Heart left ventricle (tissue), 16 donors: ENCODE measurements around the gene MPRIP. TPM values are rescaled to one million over a fixed set of nuclear protein-coding genes. Genes with fewer than 3 reads are reported as not detected.
A peak's percentile ranks its signal among the peaks of the same experiment; 100 is the strongest.

Experiments
- ATAC-seq, 4 donors: fragments of 200-7000 bp; cut with Tn5 transposase; one replicate each; pipeline ENCODE4 v1.9.1; 2020 to 2022; ENCODE audit warnings: moderate library complexity in 4 of 4, mild to moderate bottlenecking in 3 of 4, moderate number of reproducible peaks in 1 of 4
- DNase-seq, 5 donors: peaks; one replicate each; pipeline ENCODE4 v3.0.0-alpha.2; 2020
- H3K27ac ChIP-seq, 12 donors: fragments of 200-600 bp; sonication (generic) in 4 of 12; one replicate each; pipeline versions ENCODE4 v1.5.0 to v1.8.0; 2016 to 2022; ENCODE audit warnings: mild to moderate bottlenecking in 2 of 12
- H3K27me3 ChIP-seq, 9 donors: fragments of 200-600 bp; sonication (generic) in 2 of 9; one replicate each; pipeline versions ENCODE4 v1.5.1 to v1.8.0; 2016 to 2022; ENCODE audit warnings: mild to moderate bottlenecking in 3 of 9
- H3K36me3 ChIP-seq, 9 donors: fragments of 200-600 bp; sonication (generic) in 2 of 9; one replicate each; pipeline versions ENCODE4 v1.5.0 to v1.8.0; 2018 to 2022; ENCODE audit warnings: mild to moderate bottlenecking in 2 of 9
- H3K4me1 ChIP-seq, 12 donors: fragments of 200-600 bp; sonication (generic) in 4 of 12; one replicate each; pipeline versions ENCODE4 v1.5.0 to v1.8.0; 2016 to 2022; ENCODE audit warnings: mild to moderate bottlenecking in 3 of 12
- H3K4me3 ChIP-seq, 12 donors: fragments of 200-600 bp; sonication (generic) in 4 of 12; one replicate each; pipeline versions ENCODE4 v1.5.0 to v1.8.0; 2017 to 2022; ENCODE audit warnings: mild to moderate bottlenecking in 9 of 12, moderate library complexity in 4 of 12
- H3K9me3 ChIP-seq, 12 donors: fragments of 200-600 bp; sonication (generic) in 4 of 12; one replicate each; pipeline versions ENCODE4 v1.5.0 to v1.8.0; 2016 to 2022; ENCODE audit warnings: mild to moderate bottlenecking in 1 of 12
- POLR2A ChIP-seq, 2 donors: fragments of 450-650 bp; IDR thresholded peaks; one replicate each; pipeline ENCODE4 v1.6.1; 2017; ENCODE audit warnings: antibody characterized with exemption in 2 of 2, mild to moderate bottlenecking in 2 of 2, moderate library complexity in 2 of 2
- WGBS, 4 donors: extraction: QIAGEN DNeasy Blood & Tissue Kit in 2 of 4; methylation state at CpG; one replicate each; pipeline versions ENCODE4 v1.1.5 to v1.1.7; 2013 to 2018; 5-methylcytosine and 5-hydroxymethylcytosine counted together
- intact Hi-C, 10 donors: fragments of 100-400 bp; cut with DNase I; formaldehyde crosslinking; loops; one replicate each; pipeline versions ENCODE4 v1.11.1 to v1.14.2; 2022
- polyA plus RNA-seq, 2 donors: library from polyadenylated mRNA; stranded (reverse); fragments of 200-250 nt; gene quantifications; one replicate each; pipeline ENCODE4 v1.2.3, GENCODE V29; 2013
- total RNA-seq, 9 donors: library from RNA; depleted of rRNA in 2 of 9; stranded (reverse); fragments of >200 nt in 2 of 9; fragmentation: NEBNext Ultra II Directional in 3 of 9; extraction: Animal tissue kit (Norgen Biotek cat#: 25700) in 3 of 9; gene quantifications; one replicate each; pipeline versions ENCODE4 v1.1.0 to v1.2.4, GENCODE V29; 2016 to 2023
- TF ChIP-seq, protein P1 (sequence below), 12 donors: fragments of 200-600 bp; sonication (generic) in 4 of 12; IDR thresholded peaks; one replicate each; pipeline versions ENCODE4 v1.5.0 to v1.8.0; 2018 to 2022; ENCODE audit warnings: antibody characterized with exemption in 12 of 12, mild to moderate bottlenecking in 5 of 12
- donor health status: ischemic (EF 13 %, LVEDD 7.1; RV severe dilation, severe dysfunction).
- donor health status: healthy with polysubstance abuse.
- donor health status: DM: no; HTN: yes; CAD: no.
- donor health status: DM: no; HTN: no; CAD: no.
- donor health status: ischemic (EF 25% LVEDD 6.9; RV normal size, moderate dysfunction).
- donor health status: ischemic (EF 25% LVEDD 5.7; RV mildly dilated, moderate dysfunction).
- donor health status: healthy.
- donor health status: DM: yes; HTN: yes; CAD: no.
- donor health status: ischemic (EF 35%, LVEDD 5.7; RV mildly dilated, moderate dysfunction).
- donor health status: nonischemic (EF 11% LVEDD 7.7; RV severe dilation, severe dysfunction).
- donor health status: DM: yes; HTN: yes; CAD: no.
- donor health status: PGD.
- donor health status: ischemic (EF 29% LVEDD 5.4; RV normal size, mild dysfunction).
- donor health status: nonischemic (EF 23%, LVEDD 6.1; RV moderate dilation, normal function).

The MPRIP gene
- total and polyA plus RNA-seq, 11 donors = 131 to 686 (median 343) TPM

DNA sequence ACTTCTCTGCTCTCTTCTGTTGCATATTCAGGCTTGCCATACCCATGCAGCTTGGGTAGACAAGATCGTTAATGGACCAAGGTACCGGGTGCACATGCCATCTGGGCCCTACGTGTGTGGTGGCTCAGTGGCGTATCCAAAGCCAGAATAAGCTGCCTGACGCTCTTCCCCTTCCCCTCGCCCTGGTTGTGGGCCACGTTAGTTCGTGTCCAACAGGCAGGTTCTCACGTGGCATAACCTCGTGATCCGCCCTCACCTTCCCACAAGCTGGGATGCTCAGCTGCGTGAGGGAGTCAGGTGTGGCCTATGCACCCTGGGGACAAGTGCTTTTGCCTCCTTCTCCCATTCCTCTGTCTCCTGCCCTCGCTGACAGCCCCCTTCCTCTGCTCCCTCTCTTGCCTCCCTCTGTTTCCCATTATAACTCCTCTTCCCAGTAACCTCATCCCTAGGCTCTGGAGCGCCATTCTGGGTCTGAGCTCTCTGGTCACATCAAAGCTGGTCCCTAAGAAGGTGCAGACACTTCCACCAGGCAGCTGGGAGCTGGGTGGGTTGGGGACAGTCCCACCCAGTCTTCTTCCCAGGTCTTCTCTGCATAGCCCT is 86.3 kb downstream of the MPRIP start:
- no peaks in the 10 kb centered on the region for H3K9me3 ChIP-seq
- H3K4me1 ChIP-seq = peaks cover 0 to 69% (median 35%) of the 10 kb centered on the region in 12 donors
- TF ChIP-seq, protein P1, sequence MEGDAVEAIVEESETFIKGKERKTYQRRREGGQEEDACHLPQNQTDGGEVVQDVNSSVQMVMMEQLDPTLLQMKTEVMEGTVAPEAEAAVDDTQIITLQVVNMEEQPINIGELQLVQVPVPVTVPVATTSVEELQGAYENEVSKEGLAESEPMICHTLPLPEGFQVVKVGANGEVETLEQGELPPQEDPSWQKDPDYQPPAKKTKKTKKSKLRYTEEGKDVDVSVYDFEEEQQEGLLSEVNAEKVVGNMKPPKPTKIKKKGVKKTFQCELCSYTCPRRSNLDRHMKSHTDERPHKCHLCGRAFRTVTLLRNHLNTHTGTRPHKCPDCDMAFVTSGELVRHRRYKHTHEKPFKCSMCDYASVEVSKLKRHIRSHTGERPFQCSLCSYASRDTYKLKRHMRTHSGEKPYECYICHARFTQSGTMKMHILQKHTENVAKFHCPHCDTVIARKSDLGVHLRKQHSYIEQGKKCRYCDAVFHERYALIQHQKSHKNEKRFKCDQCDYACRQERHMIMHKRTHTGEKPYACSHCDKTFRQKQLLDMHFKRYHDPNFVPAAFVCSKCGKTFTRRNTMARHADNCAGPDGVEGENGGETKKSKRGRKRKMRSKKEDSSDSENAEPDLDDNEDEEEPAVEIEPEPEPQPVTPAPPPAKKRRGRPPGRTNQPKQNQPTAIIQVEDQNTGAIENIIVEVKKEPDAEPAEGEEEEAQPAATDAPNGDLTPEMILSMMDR (IDR thresholded peaks at IDR 0.05) = no peak
- no peak for TF ChIP-seq POLR2A (IDR thresholded peaks at IDR 0.05)
- no peak overlapping the region for H3K4me3 ChIP-seq
- 86 to 92% (median 89%) methylated on average over 14 of the region's 14 CpGs for WGBS, 4 donors
- intact Hi-C loops = loop anchor here in 2 of 10 donors (5.0 kb wide), 1 partner anchor 126 kb away; no protein-coding TSS in a partner anchor
- no peak overlapping the region for H3K27ac ChIP-seq
- DNase-seq (peak in 2 of 5 donors; percentile 7 to 14), ATAC-seq (no peak)
- H3K27me3 ChIP-seq = no peaks in the 10 kb centered on the region
- H3K36me3 ChIP-seq = peaks cover 0 to 69% (median 63%) of the 10 kb centered on the region in 9 donors

DNA sequence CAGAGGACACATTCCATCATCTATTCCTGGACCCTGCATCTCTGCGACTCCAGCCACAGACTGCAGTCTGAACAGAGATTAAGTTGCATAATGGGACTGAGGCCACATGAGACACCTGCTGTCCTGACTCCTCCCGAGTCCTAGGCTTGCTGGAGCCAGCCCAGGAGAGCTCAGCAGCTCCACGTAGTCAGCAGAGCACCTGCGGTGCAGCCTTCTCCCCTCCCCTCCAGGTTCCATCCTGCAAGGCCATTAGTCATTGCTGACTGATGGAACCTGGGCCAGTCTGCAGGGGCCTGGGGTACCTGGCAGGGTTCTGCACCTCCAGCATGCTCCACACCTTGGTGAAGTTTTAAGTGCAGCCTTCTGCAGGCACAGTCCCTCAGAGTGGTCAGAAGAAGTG is 87.2 kb downstream of the MPRIP start:
- peaks cover 0 to 76% (median 72%) of the 10 kb centered on the region in 9 donors for H3K36me3 ChIP-seq
- ATAC-seq = no peak
- no peaks in the 10 kb centered on the region for H3K9me3 ChIP-seq
- TF ChIP-seq POLR2A (IDR thresholded peaks at IDR 0.05) = no peak
- TF ChIP-seq, protein P1 (IDR thresholded peaks at IDR 0.05) = no peak
- peak in 1 of 5 donors; percentile 29 for DNase-seq
- WGBS, 4 donors = 54 to 63% (median 59%) methylated on average over 4 of the region's 4 CpGs
- no peak overlapping the region for H3K27ac ChIP-seq
- H3K27me3 ChIP-seq = no peaks in the 10 kb centered on the region
- H3K4me3 ChIP-seq = no peak overlapping the region
- H3K4me1 ChIP-seq = peaks cover 0 to 66% (median 34%) of the 10 kb centered on the region in 12 donors
- intact Hi-C loops = loop anchor here in 2 of 10 donors (5.0 kb wide), 1 partner anchor 127 kb away; no protein-coding TSS in a partner anchor

DNA sequence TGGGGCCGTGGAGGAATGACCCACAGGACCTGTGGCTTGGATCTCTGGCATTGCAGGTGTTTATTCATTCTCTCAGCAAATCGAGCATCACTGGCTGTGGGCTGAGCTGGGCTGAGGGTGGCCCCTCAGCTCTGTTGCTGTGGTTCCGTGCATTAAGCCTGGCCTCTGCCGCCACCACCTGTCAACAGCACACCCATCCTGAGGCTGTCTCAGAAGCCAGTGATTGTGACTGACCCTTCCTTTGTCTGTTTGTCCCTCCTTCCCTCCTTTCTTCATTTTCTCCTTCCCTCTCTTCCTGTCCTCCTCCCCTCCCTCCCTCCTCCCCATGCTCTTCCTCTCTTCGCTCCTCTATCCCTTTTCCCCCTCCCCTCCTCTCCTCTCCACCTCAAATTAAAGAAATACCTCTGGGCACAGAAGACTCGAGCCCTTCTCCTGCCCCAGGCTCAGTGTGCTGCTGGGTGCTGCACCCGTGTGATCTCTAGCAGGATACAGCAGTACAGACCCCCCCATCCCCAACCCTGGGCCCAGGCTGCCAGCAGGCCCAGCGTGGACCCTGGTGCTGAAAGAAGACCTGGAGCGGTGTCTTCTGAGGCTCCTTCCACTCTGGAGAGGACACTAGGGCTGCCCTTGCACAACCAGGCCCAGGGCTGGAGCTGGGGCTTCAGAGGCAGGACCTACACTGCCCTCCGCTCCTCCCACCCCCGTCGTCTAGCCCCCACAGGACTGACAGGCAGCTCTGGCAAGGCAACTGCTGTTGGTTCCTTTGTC is 88.0 kb downstream of the MPRIP start:
- peaks cover 0 to 84% (median 72%) of the 10 kb centered on the region in 9 donors for H3K36me3 ChIP-seq
- H3K4me3 ChIP-seq = no peak overlapping the region
- no peaks in the 10 kb centered on the region for H3K9me3 ChIP-seq
- intact Hi-C loops = loop anchor here in 2 of 10 donors (10.0 kb wide), 1 partner anchor 125 kb away; no protein-coding TSS in a partner anchor
- no peaks in the 10 kb centered on the region for H3K27me3 ChIP-seq
- ATAC-seq (no peak), DNase-seq (peak in 2 of 5 donors; percentile 16 to 34)
- H3K4me1 ChIP-seq = peaks cover 0 to 67% (median 35%) of the 10 kb centered on the region in 12 donors
- no peak overlapping the region for H3K27ac ChIP-seq
- TF ChIP-seq POLR2A (IDR thresholded peaks at IDR 0.05) = no peak
- TF ChIP-seq, protein P1 (IDR thresholded peaks at IDR 0.05) = no peak
- 77 to 86% (median 80%) methylated on average over 11 to 12 of the region's 12 CpGs for WGBS, 4 donors

DNA sequence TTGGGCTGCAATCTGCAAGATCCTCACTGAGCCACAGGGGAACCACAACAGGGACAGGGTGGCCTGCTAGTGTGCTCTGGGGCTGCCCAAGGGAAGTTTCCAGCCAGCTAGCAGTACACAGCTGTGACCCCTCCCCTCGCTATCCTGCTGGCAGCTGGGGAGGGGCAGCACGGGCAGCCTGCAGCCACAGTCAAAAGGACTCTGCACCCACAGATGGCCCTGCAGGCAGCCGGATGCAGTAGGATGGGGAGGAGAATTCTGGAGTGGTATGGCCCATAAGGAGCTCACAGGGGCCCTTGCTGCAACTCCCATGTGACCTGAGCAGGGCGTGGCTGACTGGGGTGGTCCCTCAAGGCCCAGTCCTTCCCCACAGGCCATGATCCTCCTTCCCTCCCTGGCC is 89.6 kb downstream of the MPRIP start:
- TF ChIP-seq POLR2A (IDR thresholded peaks at IDR 0.05) = no peak
- TF ChIP-seq, protein P1 (IDR thresholded peaks at IDR 0.05) = no peak
- H3K27ac ChIP-seq = no peak overlapping the region
- peaks cover 0 to 97% (median 83%) of the 10 kb centered on the region in 9 donors for H3K36me3 ChIP-seq
- intact Hi-C loops = loop anchor here in 2 of 10 donors (10.0 kb wide), 1 partner anchor 127 kb away; no protein-coding TSS in a partner anchor
- no peak overlapping the region for H3K4me3 ChIP-seq
- DNase-seq (peak in 1 of 5 donors; percentile 24), ATAC-seq (no peak)
- H3K9me3 ChIP-seq = no peaks in the 10 kb centered on the region
- H3K27me3 ChIP-seq = no peaks in the 10 kb centered on the region
- peaks cover 0 to 55% (median 24%) of the 10 kb centered on the region in 12 donors for H3K4me1 ChIP-seq
- 73 to 86% (median 84%) methylated on average over 2 to 4 of the region's 4 CpGs for WGBS, 4 donors
